AG09309 (cell line): ENCODE measurements around the gene GGT7.
"Not testable (repeated sequence)": the region's sequence is repeated elsewhere in the genome, so short reads cannot be mapped to it uniquely, and the experiment has no call there.

Experiments
- DNase-seq: peaks from one replicate; pipeline ENCODE4 v3.0.0-alpha.2; 2010; ENCODE audit warnings: low read depth
- H3K4me3 ChIP-seq: 2 replicates; pipeline ENCODE4 v1.5.1; 2011; ENCODE audit warnings: mild to moderate bottlenecking, low read depth, low read length, moderate library complexity; ENCODE audit not compliant: control insufficient read depth
- TF ChIP-seq, protein P1 (sequence below): IDR thresholded peaks from 2 replicates; pipeline ENCODE4 v1.5.1; 2011; ENCODE audit warnings: mild to moderate bottlenecking, low read depth, low read length, inconsistent platforms; ENCODE audit not compliant: insufficient read depth, control insufficient read depth; ENCODE audit errors: missing control alignments

Gene GGT7

DNA sequence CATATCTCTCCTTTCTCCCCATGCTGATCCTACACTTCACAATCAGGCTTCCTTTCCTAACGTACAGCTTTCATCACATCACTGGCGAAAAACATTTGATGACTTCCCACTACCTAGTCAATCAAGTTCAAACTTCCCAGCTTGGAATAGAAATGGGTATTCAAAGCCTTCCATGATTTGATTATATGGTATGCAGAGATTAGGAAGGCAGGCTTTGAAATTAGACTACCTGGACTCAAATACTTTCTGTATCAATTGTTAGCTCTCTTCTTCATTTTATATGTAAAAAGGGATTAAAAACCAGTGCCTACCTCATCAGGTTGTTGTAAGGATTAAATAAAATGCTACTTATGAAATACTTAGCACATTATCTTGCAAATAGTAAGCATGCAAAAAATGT lies 54.9 kb downstream of the GGT7 start:
- TF ChIP-seq, protein P1, sequence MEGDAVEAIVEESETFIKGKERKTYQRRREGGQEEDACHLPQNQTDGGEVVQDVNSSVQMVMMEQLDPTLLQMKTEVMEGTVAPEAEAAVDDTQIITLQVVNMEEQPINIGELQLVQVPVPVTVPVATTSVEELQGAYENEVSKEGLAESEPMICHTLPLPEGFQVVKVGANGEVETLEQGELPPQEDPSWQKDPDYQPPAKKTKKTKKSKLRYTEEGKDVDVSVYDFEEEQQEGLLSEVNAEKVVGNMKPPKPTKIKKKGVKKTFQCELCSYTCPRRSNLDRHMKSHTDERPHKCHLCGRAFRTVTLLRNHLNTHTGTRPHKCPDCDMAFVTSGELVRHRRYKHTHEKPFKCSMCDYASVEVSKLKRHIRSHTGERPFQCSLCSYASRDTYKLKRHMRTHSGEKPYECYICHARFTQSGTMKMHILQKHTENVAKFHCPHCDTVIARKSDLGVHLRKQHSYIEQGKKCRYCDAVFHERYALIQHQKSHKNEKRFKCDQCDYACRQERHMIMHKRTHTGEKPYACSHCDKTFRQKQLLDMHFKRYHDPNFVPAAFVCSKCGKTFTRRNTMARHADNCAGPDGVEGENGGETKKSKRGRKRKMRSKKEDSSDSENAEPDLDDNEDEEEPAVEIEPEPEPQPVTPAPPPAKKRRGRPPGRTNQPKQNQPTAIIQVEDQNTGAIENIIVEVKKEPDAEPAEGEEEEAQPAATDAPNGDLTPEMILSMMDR: no peak
- no peak overlapping the region for H3K4me3 ChIP-seq
- DNase-seq: no peak

DNA sequence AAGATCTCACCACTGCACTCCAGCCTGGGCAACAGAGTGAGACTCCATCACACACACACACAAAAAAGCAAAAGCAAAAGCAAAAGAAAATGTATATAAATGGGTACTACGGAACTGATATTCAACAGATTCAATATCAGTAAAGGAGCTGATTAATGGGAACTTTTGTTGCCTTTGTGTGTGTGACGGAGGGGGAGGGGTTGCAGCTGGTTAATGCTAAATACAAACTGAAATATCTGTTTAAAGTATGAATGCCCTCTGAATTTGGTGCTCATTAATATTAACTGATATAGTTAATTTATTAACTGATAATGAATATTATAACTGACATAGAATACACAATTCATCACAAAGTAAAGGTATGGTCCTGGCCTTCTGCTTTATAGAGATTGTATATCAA lies 55.6 kb downstream of the GGT7 start:
- no peak overlapping the region for H3K4me3 ChIP-seq
- TF ChIP-seq, protein P1: no peak
- DNase-seq: no peak

DNA sequence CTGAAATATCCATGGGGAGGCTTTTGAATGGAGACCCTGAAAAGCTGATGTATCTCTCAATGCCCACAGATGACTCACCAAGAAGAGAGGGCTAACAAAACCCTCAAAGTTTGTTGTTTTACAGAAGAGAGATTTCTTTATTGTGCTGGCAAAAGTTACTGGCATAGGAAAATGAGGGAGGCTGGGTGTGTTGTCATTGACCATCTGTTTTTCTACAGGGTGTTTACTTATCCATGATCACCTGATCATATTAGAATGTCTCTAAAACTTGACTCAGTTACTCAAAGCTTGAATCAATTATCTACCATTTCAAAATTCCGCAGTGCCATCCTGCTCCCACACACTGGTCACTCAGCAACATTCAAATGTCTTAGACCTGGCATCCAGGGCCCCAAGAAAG lies 57.0 kb downstream of the GGT7 start:
- DNase-seq: no peak
- H3K4me3 ChIP-seq: no peak overlapping the region
- TF ChIP-seq, protein P1: no peak

DNA sequence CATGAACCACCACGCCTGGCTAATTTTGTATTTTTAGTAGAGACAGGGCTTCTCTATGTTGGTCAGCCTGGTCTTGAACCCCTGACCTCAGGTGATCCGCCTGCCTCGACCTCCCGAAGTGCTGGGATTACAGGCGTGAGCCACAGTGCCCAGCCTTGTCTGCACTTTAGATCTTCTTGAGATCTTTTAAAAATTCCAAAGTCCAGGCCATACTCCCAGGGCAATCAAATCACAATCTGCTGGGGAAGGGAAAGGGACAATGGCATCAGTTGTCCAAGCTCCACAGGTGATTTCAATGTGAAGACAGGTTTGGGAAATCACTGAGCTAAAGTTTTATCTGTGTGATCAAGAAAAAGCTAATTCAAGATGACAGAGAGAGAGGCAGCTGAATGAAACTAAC lies 64.1 kb downstream of the GGT7 start:
- TF ChIP-seq, protein P1: no peak
- no peak overlapping the region for H3K4me3 ChIP-seq
- no peak for DNase-seq

DNA sequence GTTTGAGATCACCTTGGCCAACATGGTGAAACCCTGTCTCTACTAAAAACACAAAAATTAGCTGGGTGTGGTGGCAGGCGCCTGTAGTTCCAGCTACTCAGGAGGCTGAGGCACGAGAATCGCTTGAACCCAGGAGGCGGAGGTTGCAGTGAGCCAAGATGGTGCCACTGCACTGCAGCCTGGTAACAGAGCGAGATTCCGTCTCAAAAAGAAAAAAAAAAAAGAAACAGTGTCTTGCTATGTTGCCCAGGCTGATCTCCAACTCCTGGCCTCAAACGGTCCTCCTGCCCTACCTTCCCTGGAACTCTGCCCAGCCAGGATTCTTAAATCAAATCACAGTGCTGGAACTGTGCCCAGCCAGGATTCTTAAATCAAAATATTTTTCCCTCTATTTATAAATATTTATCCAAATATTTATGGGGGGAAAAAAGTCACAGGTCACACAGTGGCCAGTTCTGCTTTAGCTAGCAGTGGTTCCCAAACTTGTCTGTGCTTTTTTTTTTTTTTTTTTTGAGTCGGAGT lies 64.7 kb downstream of the GGT7 start:
- H3K4me3 ChIP-seq, DNase-seq: not testable (repeated sequence)

DNA sequence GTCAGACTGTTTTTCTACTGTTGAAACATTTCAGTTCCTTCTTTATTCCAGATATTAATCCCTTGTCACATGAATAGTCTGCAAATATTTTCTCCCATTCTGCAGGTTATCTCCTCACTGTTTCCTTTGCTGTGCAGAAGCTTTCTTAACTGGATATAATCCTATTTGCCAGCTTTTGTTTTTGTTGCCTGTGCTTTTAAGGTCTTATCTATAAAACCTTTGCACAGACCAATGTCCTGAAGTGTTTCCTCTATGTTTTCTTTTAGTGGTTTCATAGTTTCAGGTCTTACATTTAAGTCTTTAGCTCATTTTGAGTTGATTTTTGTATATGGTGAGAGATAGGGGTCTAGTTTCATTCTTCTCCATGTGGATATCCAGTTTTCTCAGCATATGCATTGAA lies 66.4 kb downstream of the GGT7 start:
- TF ChIP-seq, protein P1: no peak
- no peak for DNase-seq
- no peak overlapping the region for H3K4me3 ChIP-seq

DNA sequence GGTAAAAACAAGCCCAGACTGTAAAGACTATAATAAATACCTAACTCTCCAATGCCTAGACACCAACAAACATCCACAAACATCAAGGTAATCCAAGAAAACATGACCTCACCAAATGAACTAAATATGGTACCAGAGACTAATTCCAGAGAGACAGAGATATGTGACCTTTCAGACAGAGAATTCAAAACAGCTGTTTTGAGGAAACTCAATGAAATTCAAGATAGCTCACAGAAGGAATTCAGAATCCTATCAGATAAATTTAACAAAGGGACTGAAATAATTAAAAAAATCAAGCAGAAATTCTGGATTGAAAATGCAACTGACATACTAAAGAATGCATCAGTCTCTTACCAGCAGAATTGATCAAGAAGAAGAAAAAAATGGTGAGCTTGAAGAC lies 73.8 kb downstream of the GGT7 start:
- H3K4me3 ChIP-seq: no peak overlapping the region
- DNase-seq: no peak
- TF ChIP-seq, protein P1: no peak
